DOHH2 (cell line): ENCODE data around the gene PHLPP1.

Experiments used
- CTCF ChIP-seq: fragments of 200-600 bp; sonication (generic); IDR thresholded peaks from one replicate; pipeline ENCODE4 v1.5.1; 2014; ENCODE audit warnings: antibody characterized with exemption, mild to moderate bottlenecking, low read depth, low read length; ENCODE audit not compliant: poor library complexity, severe bottlenecking
- EZH2phosphoT487 ChIP-seq: fragments of 200-600 bp; sonication (generic); IDR thresholded peaks from 2 replicates; pipeline ENCODE4 v1.6.1; 2017; ENCODE audit warnings: borderline replicate concordance, mild to moderate bottlenecking, antibody characterized with exemption, low read length, moderate library complexity, mixed read lengths

- TF ChIP-seq CTCF (no peak), EZH2phosphoT487 (no peak)
Observed at GRCh38 chr18:62738639-62739038, 23.3 kb downstream of the PHLPP1 start.
